Heart left ventricle (tissue), 13 donors: ENCODE measurements around the gene FAM234A.

Experiments used
- CTCF ChIP-seq, 12 donors: fragments of 200-600 bp; sonication (generic) in 4 of 12; IDR thresholded peaks; one replicate each; pipeline versions ENCODE4 v1.5.0 to v1.8.0; 2018 to 2022; ENCODE audit warnings: antibody characterized with exemption in 12 of 12, mild to moderate bottlenecking in 5 of 12
- POLR2A ChIP-seq, 2 donors: fragments of 450-650 bp; IDR thresholded peaks; one replicate each; pipeline ENCODE4 v1.6.1; 2017; ENCODE audit warnings: antibody characterized with exemption in 2 of 2, mild to moderate bottlenecking in 2 of 2, moderate library complexity in 2 of 2
- donor health status: ischemic (EF 13 %, LVEDD 7.1; RV severe dilation, severe dysfunction).
- donor health status: DM: no; HTN: yes; CAD: no.
- donor health status: DM: no; HTN: no; CAD: no.
- donor health status: ischemic (EF 25% LVEDD 6.9; RV normal size, moderate dysfunction).
- donor health status: ischemic (EF 25% LVEDD 5.7; RV mildly dilated, moderate dysfunction).
- donor health status: ischemic (EF 35%, LVEDD 5.7; RV mildly dilated, moderate dysfunction).
- donor health status: nonischemic (EF 11% LVEDD 7.7; RV severe dilation, severe dysfunction).
- donor health status: DM: yes; HTN: yes; CAD: no.
- donor health status: PGD.
- donor health status: ischemic (EF 29% LVEDD 5.4; RV normal size, mild dysfunction).
- donor health status: nonischemic (EF 23%, LVEDD 6.1; RV moderate dilation, normal function).

GRCh38 chr16:307691-308312, 73.2 kb downstream of the FAM234A start:
- TF ChIP-seq POLR2A (IDR thresholded peaks at IDR 0.05) (no peak), CTCF (IDR thresholded peaks at IDR 0.05) (no peak)
